ENCODE measurements around the gene CTNS. TPM values are rescaled to one million over a fixed set of nuclear protein-coding genes. Genes with fewer than 3 reads are reported as not detected.

Gene CTNS
- total RNA-seq, 4 donors from 2014 or later: 10.8 to 17.8 (median 13.8) TPM

- H3K36me3 ChIP-seq: no peaks in the 10 kb centered on the region
- DNase-seq: no peak
- TF ChIP-seq POLR2A (IDR thresholded peaks at IDR 0.05) (no peak), CTCF (IDR thresholded peaks at IDR 0.05) (no peak)
- no peak overlapping the region for H3K27ac ChIP-seq
- no peaks in the 10 kb centered on the region for H3K9me3 ChIP-seq
- H3K4me3 ChIP-seq: no peak overlapping the region
- H3K4me1 ChIP-seq: no peaks in the 10 kb centered on the region
- intact Hi-C loops (cut with DNase I; ENCODE audit: low total_unique reads): no loop called here
- no peaks in the 10 kb centered on the region for H3K27me3 ChIP-seq
Measured at GRCh38 chr17:3610523-3610922, 26.0 kb upstream of the CTNS start.

- H3K4me1 ChIP-seq: no peaks in the 10 kb centered on the region
- intact Hi-C loops (cut with DNase I; ENCODE audit: low total_unique reads): no loop called here
- H3K27me3 ChIP-seq: no peaks in the 10 kb centered on the region
- no peak for TF ChIP-seq CTCF (IDR thresholded peaks at IDR 0.05)
- TF ChIP-seq POLR2A (IDR thresholded peaks at IDR 0.05): no peak
- H3K27ac ChIP-seq: no peak overlapping the region
- no peak for DNase-seq
- no peaks in the 10 kb centered on the region for H3K36me3 ChIP-seq
- no peaks in the 10 kb centered on the region for H3K9me3 ChIP-seq
- no peak overlapping the region for H3K4me3 ChIP-seq
Measured at GRCh38 chr17:3613124-3613523, 23.4 kb upstream of the CTNS start.

- no peaks in the 10 kb centered on the region for H3K4me1 ChIP-seq
- no peaks in the 10 kb centered on the region for H3K36me3 ChIP-seq
- H3K4me3 ChIP-seq: no peak overlapping the region
- TF ChIP-seq POLR2A (IDR thresholded peaks at IDR 0.05) (no peak), CTCF (IDR thresholded peaks at IDR 0.05) (no peak)
- H3K27ac ChIP-seq: no peak overlapping the region
- no peaks in the 10 kb centered on the region for H3K27me3 ChIP-seq
- H3K9me3 ChIP-seq: no peaks in the 10 kb centered on the region
- DNase-seq: no peak
- intact Hi-C loops (cut with DNase I; ENCODE audit: low total_unique reads): no loop called here
Measured at GRCh38 chr17:3615160-3615870, 21.2 kb upstream of the CTNS start.

GRCh38 chr17:3621146-3621720 lies 15.3 kb upstream of the CTNS start:
- intact Hi-C loops (cut with DNase I; ENCODE audit: low total_unique reads): no loop called here
- TF ChIP-seq CTCF (IDR thresholded peaks at IDR 0.05) (no peak), POLR2A (IDR thresholded peaks at IDR 0.05) (no peak)

GRCh38 chr17:3622977-3623594 lies 13.5 kb upstream of the CTNS start:
- TF ChIP-seq CTCF (IDR thresholded peaks at IDR 0.05) (no peak), POLR2A (IDR thresholded peaks at IDR 0.05) (no peak)
- H3K4me3 ChIP-seq: no peak overlapping the region
- no peaks in the 10 kb centered on the region for H3K27me3 ChIP-seq
- H3K4me1 ChIP-seq: no peaks in the 10 kb centered on the region
- H3K36me3 ChIP-seq: no peaks in the 10 kb centered on the region
- H3K27ac ChIP-seq: no peak overlapping the region
- no peaks in the 10 kb centered on the region for H3K9me3 ChIP-seq
- DNase-seq: no peak
- intact Hi-C loops (cut with DNase I; ENCODE audit: low total_unique reads): no loop called here

More at GRCh38 chr17:3621146-3621720, 15.3 kb upstream of the CTNS start:
- no peak overlapping the region for H3K27ac ChIP-seq
- H3K36me3 ChIP-seq: no peaks in the 10 kb centered on the region
- no peaks in the 10 kb centered on the region for H3K27me3 ChIP-seq
- no peaks in the 10 kb centered on the region for H3K9me3 ChIP-seq
- DNase-seq: no peak
- H3K4me1 ChIP-seq: no peaks in the 10 kb centered on the region
- no peak overlapping the region for H3K4me3 ChIP-seq

Measured in uterus (tissue), 4 donors.